ENCODE data around the gene MPDZ. TPM values are rescaled to one million over a fixed set of nuclear protein-coding genes. Genes with fewer than 3 reads are reported as not detected.

MPDZ gene
- total and polyA plus RNA-seq, 4 donors, result 60.1 to 86.0 (median 78.7) TPM

DNA sequence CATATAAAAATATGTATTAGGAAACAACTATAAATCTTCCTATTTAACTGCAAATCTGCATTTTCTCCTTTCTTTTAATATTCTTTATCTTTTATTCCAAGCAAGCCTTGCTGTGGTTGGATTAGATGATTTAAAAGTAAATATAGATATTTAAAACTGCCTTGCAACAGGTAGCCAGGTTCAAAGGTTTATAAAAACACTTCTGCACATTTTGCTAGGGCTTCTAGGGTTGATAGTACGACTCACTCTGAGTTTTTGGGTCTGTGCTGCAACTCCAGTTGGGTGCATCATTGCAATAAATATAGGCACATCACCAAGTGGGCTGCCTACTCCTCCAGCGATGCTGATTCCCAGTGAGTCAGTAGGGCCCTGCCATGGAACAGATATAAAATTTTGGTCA, 167.7 kb downstream of the MPDZ start:
- H3K4me3 ChIP-seq (ENCODE audit: low read depth, low read length), result no peak overlapping the region
- no peak overlapping the region for H3K27ac ChIP-seq (ENCODE audit: low read depth, low read length)
- no peaks in the 10 kb centered on the region for H3K36me3 ChIP-seq (ENCODE audit: control insufficient read depth, insufficient read depth, low read length)
- H3K4me1 ChIP-seq (ENCODE audit: control insufficient read depth, insufficient read depth, low read length), result no peaks in the 10 kb centered on the region
- H3K27me3 ChIP-seq (ENCODE audit: control insufficient read depth, insufficient read depth, low read length), result no peaks in the 10 kb centered on the region
- WGBS (ENCODE audit: insufficient coverage), result 80% methylated on average over 1 of the region's 2 CpGs
- DNase-seq (ENCODE audit: low read depth in 4 of 6, low spot score in 6 of 6), result no peak
- no peaks in the 10 kb centered on the region for H3K9me3 ChIP-seq (ENCODE audit: control insufficient read depth, insufficient read depth, low read length)

GRCh38 chr9:13110766-13111417, 168.6 kb downstream of the MPDZ start:
- no peaks in the 10 kb centered on the region for H3K27me3 ChIP-seq (ENCODE audit: control insufficient read depth, insufficient read depth, low read length)
- DNase-seq (ENCODE audit: low read depth in 4 of 6, low spot score in 6 of 6), result peak in 5 of 6 donors; percentile 36 to 83 (median 48)
- no peak overlapping the region for H3K4me3 ChIP-seq (ENCODE audit: low read depth, low read length)
- H3K9me3 ChIP-seq (ENCODE audit: control insufficient read depth, insufficient read depth, low read length), result no peaks in the 10 kb centered on the region
- H3K36me3 ChIP-seq (ENCODE audit: control insufficient read depth, insufficient read depth, low read length), result no peaks in the 10 kb centered on the region
- WGBS (ENCODE audit: insufficient coverage), result 33% methylated on average over 1 of the region's 3 CpGs
- H3K27ac ChIP-seq (ENCODE audit: low read depth, low read length), result no peak overlapping the region
- H3K4me1 ChIP-seq (ENCODE audit: control insufficient read depth, insufficient read depth, low read length), result no peaks in the 10 kb centered on the region

- Histone ChIP-seq H3K9me3 (ENCODE audit: control insufficient read depth, insufficient read depth, low read length) (no peaks in the 10 kb centered on the region), H3K4me1 (ENCODE audit: control insufficient read depth, insufficient read depth, low read length) (no peaks in the 10 kb centered on the region), H3K27me3 (ENCODE audit: control insufficient read depth, insufficient read depth, low read length) (no peaks in the 10 kb centered on the region), H3K36me3 (ENCODE audit: control insufficient read depth, insufficient read depth, low read length) (no peaks in the 10 kb centered on the region), H3K27ac (ENCODE audit: low read depth, low read length) (no peak overlapping the region), H3K4me3 (ENCODE audit: low read depth, low read length) (no peak overlapping the region)
- no CpG with 5 or more reads among the region's 5 CpGs for WGBS (ENCODE audit: insufficient coverage)
- no peak for DNase-seq (ENCODE audit: low read depth in 4 of 6, low spot score in 6 of 6)
Observed at GRCh38 chr9:13109781-13110180, 169.7 kb downstream of the MPDZ start.

DNA sequence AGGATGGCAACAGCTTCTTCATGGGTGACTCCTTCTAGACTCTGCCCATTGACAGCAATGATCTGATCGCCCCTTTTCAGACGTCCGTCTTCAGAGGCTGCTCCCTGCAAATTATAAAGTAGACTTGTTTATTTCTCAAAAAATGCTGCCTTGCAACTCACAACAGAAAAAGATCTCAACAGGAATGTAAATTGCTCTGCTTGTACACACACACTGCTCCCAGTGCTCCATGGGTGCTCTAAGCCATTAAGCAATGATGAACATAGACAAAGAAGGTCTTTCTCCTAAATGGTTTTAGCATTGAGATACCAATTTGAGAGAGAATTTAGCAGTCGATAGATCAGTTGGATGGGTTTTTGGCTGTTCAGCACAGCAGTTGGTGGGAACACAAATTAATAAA, 172.5 kb downstream of the MPDZ start:
- Histone ChIP-seq H3K4me1 (ENCODE audit: control insufficient read depth, insufficient read depth, low read length) (no peaks in the 10 kb centered on the region), H3K27ac (ENCODE audit: low read depth, low read length) (no peak overlapping the region), H3K9me3 (ENCODE audit: control insufficient read depth, insufficient read depth, low read length) (no peaks in the 10 kb centered on the region), H3K36me3 (ENCODE audit: control insufficient read depth, insufficient read depth, low read length) (no peaks in the 10 kb centered on the region), H3K27me3 (ENCODE audit: control insufficient read depth, insufficient read depth, low read length) (no peaks in the 10 kb centered on the region), H3K4me3 (ENCODE audit: low read depth, low read length) (no peak overlapping the region)
- peak in 2 of 6 donors; percentile 16 to 29 for DNase-seq (ENCODE audit: low read depth in 4 of 6, low spot score in 6 of 6)
- WGBS (ENCODE audit: insufficient coverage), result 83% methylated on average over 1 of the region's 4 CpGs

GRCh38 chr9:13100914-13101572, 178.4 kb downstream of the MPDZ start:
- no CpG with 5 or more reads among the region's 1 CpG for WGBS (ENCODE audit: insufficient coverage)
- Histone ChIP-seq H3K27ac (ENCODE audit: low read depth, low read length) (no peak overlapping the region), H3K27me3 (ENCODE audit: control insufficient read depth, insufficient read depth, low read length) (no peaks in the 10 kb centered on the region), H3K4me1 (ENCODE audit: control insufficient read depth, insufficient read depth, low read length) (no peaks in the 10 kb centered on the region), H3K9me3 (ENCODE audit: control insufficient read depth, insufficient read depth, low read length) (no peaks in the 10 kb centered on the region), H3K4me3 (ENCODE audit: low read depth, low read length) (no peak overlapping the region), H3K36me3 (ENCODE audit: control insufficient read depth, insufficient read depth, low read length) (no peaks in the 10 kb centered on the region)
- DNase-seq (ENCODE audit: low read depth in 4 of 6, low spot score in 6 of 6), result no peak

DNA sequence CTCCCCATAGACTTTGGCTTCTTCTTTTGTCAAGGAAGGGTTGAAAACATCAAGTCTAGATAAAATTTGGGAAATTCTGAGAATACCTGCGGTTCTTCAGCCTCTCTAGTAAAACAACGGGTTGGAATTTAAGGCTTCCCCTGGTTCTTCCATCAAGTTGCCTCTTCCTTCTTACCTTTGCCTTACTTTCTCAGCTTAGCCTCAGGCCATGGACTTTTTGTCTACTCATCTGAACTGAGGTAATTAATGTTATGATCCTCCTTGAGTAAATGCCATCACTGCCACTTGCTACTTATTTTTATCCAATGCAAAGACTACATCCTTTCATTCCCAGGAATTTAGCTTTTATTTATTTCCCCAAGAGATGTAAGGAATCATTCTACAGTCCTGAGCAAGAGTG, 184.4 kb downstream of the MPDZ start:
- Histone ChIP-seq H3K27ac (ENCODE audit: low read depth, low read length) (no peak overlapping the region), H3K4me1 (ENCODE audit: control insufficient read depth, insufficient read depth, low read length) (no peaks in the 10 kb centered on the region), H3K9me3 (ENCODE audit: control insufficient read depth, insufficient read depth, low read length) (no peaks in the 10 kb centered on the region), H3K36me3 (ENCODE audit: control insufficient read depth, insufficient read depth, low read length) (no peaks in the 10 kb centered on the region), H3K4me3 (ENCODE audit: low read depth, low read length) (no peak overlapping the region), H3K27me3 (ENCODE audit: control insufficient read depth, insufficient read depth, low read length) (no peaks in the 10 kb centered on the region)
- 100% methylated on average over 1 of the region's 2 CpGs for WGBS (ENCODE audit: insufficient coverage)
- no peak for DNase-seq (ENCODE audit: low read depth in 4 of 6, low spot score in 6 of 6)

DNA sequence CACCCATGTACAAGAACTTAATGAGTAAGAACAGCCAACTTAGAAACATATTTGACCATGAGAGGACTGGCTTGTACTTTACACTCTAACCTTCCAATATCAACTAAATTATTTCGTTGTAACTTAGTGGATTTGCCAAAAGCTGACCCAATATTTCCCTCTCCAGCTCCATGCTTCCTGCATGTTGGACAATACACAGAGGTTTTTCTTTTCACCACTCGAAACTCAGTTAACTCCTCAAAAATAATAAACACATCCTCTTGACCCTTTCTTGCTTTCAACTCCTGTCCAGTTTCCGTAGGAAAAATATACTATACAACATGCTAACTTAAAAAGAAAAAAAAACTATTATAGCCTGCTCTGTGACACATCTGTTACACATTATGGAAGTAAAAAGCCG, 188.9 kb downstream of the MPDZ start:
- Histone ChIP-seq H3K9me3 (ENCODE audit: control insufficient read depth, insufficient read depth, low read length) (peaks cover 1% of the 10 kb centered on the region), H3K27me3 (ENCODE audit: control insufficient read depth, insufficient read depth, low read length) (no peaks in the 10 kb centered on the region), H3K36me3 (ENCODE audit: control insufficient read depth, insufficient read depth, low read length) (no peaks in the 10 kb centered on the region), H3K27ac (ENCODE audit: low read depth, low read length) (peak overlapping the region; percentile 10), H3K4me3 (ENCODE audit: low read depth, low read length) (no peak overlapping the region), H3K4me1 (ENCODE audit: control insufficient read depth, insufficient read depth, low read length) (no peaks in the 10 kb centered on the region)
- peak in 1 of 6 donors; percentile 22 for DNase-seq (ENCODE audit: low read depth in 4 of 6, low spot score in 6 of 6)
- WGBS (ENCODE audit: insufficient coverage), result 63% methylated on average over 2 of the region's 4 CpGs

DNA sequence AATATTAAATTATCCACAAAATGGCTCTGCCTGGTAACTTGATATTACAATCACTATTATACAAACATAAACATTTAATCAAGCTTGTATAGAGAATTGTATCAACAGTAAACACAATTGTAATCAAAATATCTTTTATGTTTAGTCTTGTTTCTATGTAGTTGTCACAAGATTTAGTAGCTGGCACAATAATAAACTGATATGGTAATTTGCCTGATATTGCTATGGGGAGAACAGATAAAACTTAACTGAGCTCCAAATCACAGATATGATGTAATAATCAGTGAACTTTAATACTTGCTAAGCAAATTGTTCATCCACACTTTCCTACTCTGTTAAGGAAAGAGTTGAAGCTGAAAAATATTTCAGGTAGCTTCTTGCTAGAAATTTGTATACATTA, 189.8 kb downstream of the MPDZ start:
- peaks cover 1% of the 10 kb centered on the region for H3K9me3 ChIP-seq (ENCODE audit: control insufficient read depth, insufficient read depth, low read length)
- no peak for DNase-seq (ENCODE audit: low read depth in 4 of 6, low spot score in 6 of 6)
- no peak overlapping the region for H3K27ac ChIP-seq (ENCODE audit: low read depth, low read length)
- no peaks in the 10 kb centered on the region for H3K4me1 ChIP-seq (ENCODE audit: control insufficient read depth, insufficient read depth, low read length)
- H3K27me3 ChIP-seq (ENCODE audit: control insufficient read depth, insufficient read depth, low read length), result no peaks in the 10 kb centered on the region
- no peaks in the 10 kb centered on the region for H3K36me3 ChIP-seq (ENCODE audit: control insufficient read depth, insufficient read depth, low read length)
- H3K4me3 ChIP-seq (ENCODE audit: low read depth, low read length), result no peak overlapping the region

DNA sequence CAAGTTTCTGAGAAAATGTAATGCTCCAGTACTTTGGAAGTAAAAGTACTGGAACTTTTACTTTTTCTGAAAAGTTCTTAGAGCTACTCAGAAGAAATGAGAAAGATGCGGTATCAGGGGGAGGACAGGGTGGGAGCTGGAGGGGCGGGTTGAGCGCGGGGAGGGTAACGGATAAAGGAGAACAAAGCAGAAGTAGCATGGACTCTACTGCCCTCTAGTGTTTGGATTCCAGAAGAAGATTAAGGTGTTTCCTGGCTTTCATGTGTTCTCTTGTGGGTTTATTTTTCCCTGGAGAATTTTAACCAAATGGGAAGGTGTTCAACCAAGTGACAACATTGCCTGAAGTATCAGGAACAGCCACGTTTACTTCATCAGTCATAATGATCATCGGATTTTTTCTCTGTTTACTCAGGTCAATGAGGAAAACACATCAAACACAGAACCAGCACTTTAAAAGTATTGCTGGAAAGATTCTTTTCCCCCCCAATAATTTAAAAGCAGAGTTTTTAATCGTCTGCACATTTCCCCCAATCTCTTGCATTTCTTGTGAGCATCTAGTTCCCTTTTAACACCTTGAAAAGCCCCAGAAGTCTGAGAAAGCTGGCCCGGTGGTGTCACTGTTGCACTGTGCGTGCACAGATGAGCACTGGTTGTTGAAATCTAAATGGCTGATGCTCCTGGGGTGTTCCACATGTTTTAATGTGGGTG, 190.6 kb downstream of the MPDZ start:
- peak; percentile 43 to 91 (median 58) for DNase-seq (ENCODE audit: low read depth in 4 of 6, low spot score in 6 of 6)
- H3K9me3 ChIP-seq (ENCODE audit: control insufficient read depth, insufficient read depth, low read length), result peaks cover 1% of the 10 kb centered on the region
- H3K36me3 ChIP-seq (ENCODE audit: control insufficient read depth, insufficient read depth, low read length), result no peaks in the 10 kb centered on the region
- no peak overlapping the region for H3K27ac ChIP-seq (ENCODE audit: low read depth, low read length)
- peak overlapping the region; percentile 4 for H3K4me3 ChIP-seq (ENCODE audit: low read depth, low read length)
- WGBS (ENCODE audit: insufficient coverage), result 9% methylated on average over 7 of the region's 10 CpGs
- H3K27me3 ChIP-seq (ENCODE audit: control insufficient read depth, insufficient read depth, low read length), result no peaks in the 10 kb centered on the region
- no peaks in the 10 kb centered on the region for H3K4me1 ChIP-seq (ENCODE audit: control insufficient read depth, insufficient read depth, low read length)
